GM19099 (cell line): ENCODE measurements around the gene STX2.

ENCODE experiments used
- POLR2A ChIP-seq: IDR thresholded peaks from 3 replicates; pipeline ENCODE4 v1.6.1; 2011; ENCODE audit warnings: low read depth; ENCODE audit not compliant: insufficient read length; ENCODE audit errors: extremely low read depth

STX2 gene

GRCh38 chr12:130816097-130816496, 23.0 kb downstream of the STX2 start:
- TF ChIP-seq POLR2A = no peak

DNA sequence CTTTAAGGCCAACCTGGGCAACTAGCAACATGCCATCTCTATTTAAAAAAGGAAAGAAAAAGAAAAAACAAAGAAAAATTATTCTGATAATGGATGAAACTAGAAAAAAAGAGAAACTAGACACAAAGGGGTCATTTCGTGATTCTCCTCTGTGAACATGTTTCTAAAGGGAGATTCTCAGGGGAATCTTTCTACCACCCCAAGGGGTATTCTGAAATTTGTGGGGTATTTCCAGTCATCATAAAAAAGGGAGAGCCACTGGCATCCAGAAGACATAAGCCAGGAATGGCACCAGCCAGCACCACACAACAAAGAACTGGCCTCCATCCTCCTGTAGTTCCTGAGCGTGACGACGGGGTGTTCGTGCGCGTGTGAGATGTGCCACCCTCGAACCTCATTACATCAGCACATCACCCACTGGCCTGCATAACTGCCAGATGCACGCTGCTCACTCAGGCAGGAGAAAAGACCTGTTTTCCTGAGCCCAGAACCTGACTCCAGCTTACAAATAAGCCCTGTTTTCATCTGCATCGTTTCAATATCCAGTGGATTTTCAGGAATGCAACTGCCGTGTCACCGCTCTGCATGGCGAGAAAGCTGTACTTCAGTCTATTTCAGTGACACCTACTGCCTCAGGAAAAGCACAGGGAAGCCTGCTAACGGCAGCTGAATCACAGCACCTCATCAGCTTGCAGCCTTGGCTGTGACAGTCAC, 23.9 kb downstream of the STX2 start:
- TF ChIP-seq POLR2A = no peak

DNA sequence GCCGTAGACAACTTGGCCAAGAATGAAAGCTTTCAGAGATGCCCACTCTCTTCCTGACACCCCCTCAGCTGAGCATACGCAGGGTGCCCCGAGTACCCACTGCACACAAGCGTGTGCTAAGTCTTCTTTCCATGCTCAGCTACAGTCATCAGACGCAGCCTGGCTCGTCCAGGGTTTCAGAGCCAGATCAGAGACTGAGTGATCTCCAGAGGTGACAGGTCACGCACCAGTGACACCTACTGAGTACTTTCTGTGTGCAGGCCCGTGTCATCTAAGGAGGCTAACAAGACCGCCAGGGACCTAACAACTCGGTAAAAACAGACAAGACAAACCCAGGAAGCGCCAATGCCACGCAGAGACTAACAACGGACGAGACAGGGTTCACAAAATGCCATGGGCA, 25.1 kb downstream of the STX2 start:
- TF ChIP-seq POLR2A = no peak

DNA sequence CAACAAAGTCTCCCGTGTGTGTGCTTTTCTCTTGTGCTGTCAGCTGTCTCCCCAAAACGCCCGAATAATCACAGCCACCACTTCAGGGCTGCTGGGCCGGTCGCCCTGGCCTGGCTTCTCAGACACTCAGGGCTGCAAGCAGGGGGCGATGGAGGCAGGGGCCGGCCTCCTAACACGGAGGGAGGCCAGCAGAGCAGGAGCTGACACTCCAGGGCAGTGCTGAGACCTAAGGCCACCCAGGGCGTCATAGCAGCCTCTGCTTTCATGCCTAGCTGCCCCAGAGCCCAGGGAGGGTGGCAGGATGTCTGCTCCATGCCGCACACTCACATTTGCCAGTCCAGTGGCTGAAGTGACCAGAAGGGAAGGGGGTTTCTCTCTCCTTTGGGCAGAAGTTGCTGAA, 25.6 kb downstream of the STX2 start:
- TF ChIP-seq POLR2A = no peak

- no peak for TF ChIP-seq POLR2A
Observed at GRCh38 chr12:130809791-130810190, 29.3 kb downstream of the STX2 start.

DNA sequence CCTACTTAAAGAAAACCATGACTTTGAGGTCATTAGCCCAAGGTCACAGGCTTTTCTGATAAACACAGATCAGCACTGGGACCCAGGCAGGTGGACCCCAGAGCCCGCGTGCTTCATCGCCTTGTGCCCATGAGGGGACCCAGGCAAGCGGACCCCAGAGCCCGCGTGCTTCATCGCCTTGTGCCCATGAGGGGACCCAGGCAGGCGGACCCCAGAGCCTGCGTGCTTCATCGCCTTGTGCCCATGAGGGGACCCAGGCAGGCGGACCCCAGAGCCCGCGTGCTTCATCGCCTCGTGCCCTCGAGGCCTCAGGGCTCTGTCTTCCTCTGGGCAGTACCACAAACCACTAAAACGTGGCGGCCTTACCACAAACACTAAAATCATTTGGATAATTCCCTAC, 31.7 kb downstream of the STX2 start:
- no peak for TF ChIP-seq POLR2A

DNA sequence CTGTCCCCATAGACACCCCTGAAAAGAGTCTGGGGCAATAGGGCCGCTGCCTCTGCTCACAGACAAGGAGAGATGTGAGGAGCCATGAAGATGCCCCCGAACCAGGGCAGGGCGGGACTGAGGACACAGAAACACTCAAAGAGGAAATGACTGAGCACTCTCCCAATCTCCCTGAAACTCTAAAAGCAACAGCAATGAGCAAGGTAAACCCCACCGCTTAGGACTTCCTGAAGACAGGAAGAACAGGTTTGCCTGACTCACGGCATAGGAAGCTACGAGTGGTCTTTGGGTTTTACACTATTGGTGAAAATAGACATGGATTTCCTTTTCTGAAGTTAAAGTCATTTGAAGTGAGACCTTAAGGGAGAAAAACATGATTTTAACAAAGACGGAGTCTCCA, 32.5 kb downstream of the STX2 start:
- TF ChIP-seq POLR2A = no peak

DNA sequence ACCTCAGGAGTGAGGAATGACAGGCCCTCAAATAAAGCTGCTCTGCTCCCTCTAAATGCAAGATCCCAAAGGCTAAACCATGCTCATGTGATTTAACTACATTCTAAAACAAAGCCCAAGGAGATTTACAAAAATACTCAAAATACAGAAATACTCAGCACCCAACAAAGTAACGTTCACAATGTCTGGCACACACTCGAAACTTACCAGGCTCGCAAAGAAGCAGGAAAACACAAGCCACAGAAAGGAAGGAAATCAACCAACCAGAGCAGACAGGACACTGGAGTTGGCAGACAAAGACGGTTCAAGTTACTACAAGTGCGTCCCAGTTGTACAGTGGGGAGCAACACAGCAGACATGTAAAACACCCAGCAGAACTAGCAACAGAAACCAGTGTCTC, 33.4 kb downstream of the STX2 start:
- no peak for TF ChIP-seq POLR2A

GRCh38 chr12:130804216-130804615, 34.8 kb downstream of the STX2 start:
- TF ChIP-seq POLR2A = no peak

DNA sequence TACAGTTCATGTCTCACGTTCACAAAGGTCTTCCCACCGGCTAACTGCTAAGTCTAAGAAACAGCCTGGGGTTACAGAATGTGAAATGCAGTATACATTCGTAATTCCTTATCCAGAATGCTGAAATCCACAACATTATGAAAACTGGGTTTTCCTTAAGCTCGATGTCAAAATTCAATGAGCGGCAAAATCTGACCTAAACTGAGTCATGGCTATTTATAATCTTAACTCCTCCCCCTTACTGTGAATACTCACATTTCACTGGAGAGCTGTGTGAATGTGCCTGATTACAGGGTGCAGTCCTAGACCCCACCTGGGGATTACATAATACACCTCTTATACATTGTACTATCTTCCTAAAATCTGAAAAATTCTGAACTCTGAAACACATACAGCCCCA, 35.3 kb downstream of the STX2 start:
- TF ChIP-seq POLR2A = no peak

DNA sequence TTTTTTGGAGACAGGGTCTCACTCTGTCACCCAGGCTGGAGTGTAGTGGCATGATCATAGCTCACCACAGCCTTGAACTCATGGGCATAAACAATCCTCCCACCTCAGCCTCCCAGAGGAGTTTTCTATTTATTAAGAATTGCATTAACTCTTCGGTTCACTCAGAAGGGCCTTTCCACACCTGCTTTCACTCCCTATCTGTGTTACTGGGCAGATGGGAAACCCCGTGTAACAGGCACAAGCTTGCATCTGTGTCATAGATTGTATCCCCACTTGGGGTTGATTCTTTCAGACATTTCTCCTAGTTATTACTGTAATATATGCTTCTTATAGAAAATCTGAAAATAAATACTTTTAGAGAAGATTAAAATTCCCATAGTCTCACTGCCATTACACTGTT, 38.7 kb downstream of the STX2 start:
- no peak for TF ChIP-seq POLR2A

- no peak for TF ChIP-seq POLR2A
Observed at GRCh38 chr12:130799051-130799450, 40.0 kb downstream of the STX2 start.

GRCh38 chr12:130796985-130797686, 41.9 kb downstream of the STX2 start:
- TF ChIP-seq POLR2A = no peak

GRCh38 chr12:130795906-130796305, 43.1 kb downstream of the STX2 start:
- TF ChIP-seq POLR2A = no peak

- TF ChIP-seq POLR2A = no peak
Observed at GRCh38 chr12:130793554-130793849, 45.5 kb downstream of the STX2 start.

DNA sequence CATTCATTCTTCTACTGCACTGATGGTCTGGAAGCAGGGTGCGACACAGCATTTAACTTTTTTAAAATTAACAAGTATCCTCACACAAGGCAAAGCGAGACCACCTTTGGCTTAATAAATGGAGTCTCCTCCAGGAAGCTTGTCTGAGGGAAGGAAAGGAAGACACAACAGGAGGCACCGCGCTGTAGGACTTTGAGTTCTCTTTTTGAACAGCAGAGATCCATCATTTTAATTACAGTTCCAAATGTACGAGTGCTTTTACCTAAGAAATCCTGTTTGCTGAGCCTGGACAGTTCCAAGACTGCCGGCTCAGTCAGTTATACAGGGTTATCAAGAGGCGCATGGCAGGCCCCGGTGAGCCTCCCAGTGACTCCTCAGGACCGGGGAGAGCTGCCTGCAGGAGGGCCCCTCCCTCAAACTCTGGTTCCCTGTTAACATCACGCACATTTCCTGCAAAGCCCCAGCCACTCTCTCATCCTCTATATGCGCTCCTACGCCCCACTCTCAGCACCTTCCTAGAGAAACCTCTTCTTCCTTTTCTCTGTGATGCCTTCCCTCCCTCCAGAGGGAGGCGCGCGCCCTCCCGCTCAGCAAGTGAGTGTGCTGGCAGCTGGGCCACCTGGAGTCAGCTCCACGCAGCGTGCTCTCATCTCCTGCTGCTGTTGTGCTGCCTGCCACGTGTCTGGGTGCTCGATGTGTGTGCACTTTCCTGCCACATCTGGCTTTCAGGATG, 46.1 kb downstream of the STX2 start:
- no peak for TF ChIP-seq POLR2A
